GM23248 (cell line): Measurements from ENCODE around the gene MACF1.

Source experiments
- EZH2 ChIP-seq: fragments of 200-600 bp; sonication (generic); IDR thresholded peaks from 2 replicates; pipeline ENCODE4 v1.6.1; 2018; ENCODE audit warnings: antibody characterized with exemption, mild to moderate bottlenecking; ENCODE audit not compliant: insufficient read depth, poor library complexity, severe bottlenecking
- EZH2phosphoT487 ChIP-seq: fragments of 200-600 bp; sonication (generic); IDR thresholded peaks from 2 replicates; pipeline ENCODE4 v1.6.1; 2018; ENCODE audit warnings: antibody characterized with exemption, moderate library complexity, mild to moderate bottlenecking, low read depth; ENCODE audit not compliant: insufficient read depth

DNA sequence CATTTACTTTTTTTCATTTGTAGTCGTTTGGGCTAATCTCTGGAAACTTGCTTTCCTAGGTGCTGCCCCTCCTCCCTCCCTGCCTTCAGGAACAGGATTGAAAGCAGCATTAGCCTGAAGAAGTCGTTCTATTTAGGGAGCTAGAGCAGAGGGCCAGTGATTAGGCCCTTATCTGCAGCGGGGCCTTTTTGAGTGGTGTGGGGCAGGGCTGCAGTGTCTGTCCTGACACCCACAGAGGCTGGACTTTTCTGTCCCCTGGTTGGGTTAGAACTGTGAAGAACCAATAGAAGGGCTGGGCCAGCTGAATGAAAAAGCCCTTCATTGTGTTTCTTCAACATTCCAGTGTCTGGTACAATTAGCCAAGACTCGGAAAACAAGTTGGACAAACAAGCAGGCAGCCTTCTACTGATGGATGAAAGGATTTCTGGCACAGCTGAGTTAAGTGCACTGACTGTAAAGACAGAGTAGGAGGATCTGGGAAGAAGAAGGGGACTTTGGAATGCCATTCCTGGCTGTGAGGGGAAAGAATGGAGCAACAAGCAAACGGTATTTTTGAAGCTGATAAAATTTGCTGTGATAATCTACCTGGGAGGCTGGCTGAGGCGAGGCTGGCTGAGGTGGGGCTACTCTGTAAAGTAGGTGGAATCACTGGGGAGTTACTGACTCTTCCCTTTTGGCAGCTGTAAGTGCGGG is 9.7 kb downstream of the MACF1 start:
- no peak for TF ChIP-seq EZH2
- TF ChIP-seq EZH2phosphoT487 = no peak
